Vagina (tissue), 2 donors: ENCODE measurements around the gene HCRTR1.

Experiments
- CTCF ChIP-seq, 3 experiments: fragments of 450-650 bp in 2 of 3; fragments of 200-600 bp in 1 of 3; sonication (generic) in 1 of 3; IDR thresholded peaks; one replicate each; pipeline ENCODE4 v1.5.1; 2017 to 2019; ENCODE audit warnings: antibody characterized with exemption in 3 of 3, mild to moderate bottlenecking in 2 of 3, moderate library complexity in 2 of 3
- POLR2A ChIP-seq, 2 donors: fragments of 450-650 bp; IDR thresholded peaks; one replicate each; pipeline ENCODE4 v1.6.1; 2017; ENCODE audit warnings: antibody characterized with exemption in 2 of 2, mild to moderate bottlenecking in 2 of 2, moderate library complexity in 2 of 2

- TF ChIP-seq POLR2A (IDR thresholded peaks at IDR 0.05) (no peak), CTCF (IDR thresholded peaks at IDR 0.05) (no peak)
Observed at GRCh38 chr1:31658721-31659120, 41.2 kb downstream of the HCRTR1 start.
